Suprapubic skin (tissue), 4 donors: Measurements from ENCODE around the gene ZDHHC12. TPM values are rescaled to one million over a fixed set of nuclear protein-coding genes. Genes with fewer than 3 reads are reported as not detected.

Source experiments
- DNase-seq, 2 donors: peaks; one replicate each; pipeline ENCODE4 v3.0.0-alpha.2; 2019; ENCODE audit warnings: low spot score in 2 of 2
- H3K27ac ChIP-seq: fragments of 200-600 bp; sonication (generic); one replicate; pipeline ENCODE4 v1.5.1; 2019
- H3K27me3 ChIP-seq: fragments of 200-600 bp; sonication (generic); one replicate; pipeline ENCODE4 v1.5.1; 2019
- H3K36me3 ChIP-seq: fragments of 200-600 bp; sonication (generic); one replicate; pipeline ENCODE4 v1.5.1; 2019
- H3K4me1 ChIP-seq: fragments of 200-600 bp; sonication (generic); one replicate; pipeline ENCODE4 v1.5.1; 2019
- H3K4me3 ChIP-seq: fragments of 200-600 bp; sonication (generic); one replicate; pipeline ENCODE4 v1.5.1; 2019; ENCODE audit warnings: mild to moderate bottlenecking
- H3K9me3 ChIP-seq: fragments of 200-600 bp; sonication (generic); one replicate; pipeline ENCODE4 v1.5.1; 2019
- CTCF ChIP-seq, 2 donors: fragments of 200-600 bp in 1 of 2; fragments of 450-650 bp in 1 of 2; sonication (generic) in 1 of 2; IDR thresholded peaks; one replicate each; pipeline ENCODE4 v1.5.1; 2016 to 2019; ENCODE audit warnings: antibody characterized with exemption in 2 of 2, mild to moderate bottlenecking in 1 of 2, moderate library complexity in 1 of 2
- EP300 ChIP-seq: sonication (generic); formaldehyde crosslinking; IDR thresholded peaks from one replicate; pipeline ENCODE4 v1.6.1; 2017; ENCODE audit warnings: antibody characterized with exemption
- POLR2A ChIP-seq, 2 donors: fragments of 450-650 bp; IDR thresholded peaks; one replicate each; pipeline ENCODE4 v1.6.1; 2017; ENCODE audit warnings: antibody characterized with exemption in 2 of 2, mild to moderate bottlenecking in 2 of 2, moderate library complexity in 2 of 2
- POLR2AphosphoS5 ChIP-seq, 3 donors: sonication (generic); formaldehyde crosslinking; IDR thresholded peaks; one replicate each; pipeline ENCODE4 v1.6.1; 2017; ENCODE audit warnings: antibody characterized with exemption in 3 of 3
- WGBS: methylation state at CpG from one replicate; pipeline ENCODE4 v1.1.5; 2018; 5-methylcytosine and 5-hydroxymethylcytosine counted together
- total RNA-seq, 4 donors: library from RNA; depleted of rRNA; stranded (reverse); fragments of >200 nt; gene quantifications; one replicate each; pipeline ENCODE4 v1.1.0, GENCODE V29; 2016

The ZDHHC12 gene
- total RNA-seq, 4 donors from 2014 or later: 31.5 to 90.5 (median 75.0) TPM

- Histone ChIP-seq H3K27ac (peak overlapping the region; percentile 94), H3K4me1 (peaks cover 50% of the 10 kb centered on the region), H3K9me3 (no peaks in the 10 kb centered on the region), H3K4me3 (no peak overlapping the region), H3K36me3 (no peaks in the 10 kb centered on the region), H3K27me3 (no peaks in the 10 kb centered on the region)
- DNase-seq: no peak
- 75% methylated on average over 17 of the region's 17 CpGs for WGBS
- TF ChIP-seq CTCF (IDR thresholded peaks at IDR 0.05): no peak
- TF ChIP-seq POLR2AphosphoS5 (IDR thresholded peaks at IDR 0.05): no peak
- TF ChIP-seq EP300: no peak
- TF ChIP-seq POLR2A (IDR thresholded peaks at IDR 0.05): no peak
Observed at GRCh38 chr9:128685636-128686489, 38.1 kb downstream of the ZDHHC12 start.

- no peaks in the 10 kb centered on the region for H3K36me3 ChIP-seq
- peaks cover 44% of the 10 kb centered on the region for H3K4me1 ChIP-seq
- peak overlapping the region; percentile 70 for H3K4me3 ChIP-seq
- peak overlapping the region; percentile 94 for H3K27ac ChIP-seq
- H3K27me3 ChIP-seq: no peaks in the 10 kb centered on the region
- TF ChIP-seq EP300 (no peak), POLR2A (IDR thresholded peaks at IDR 0.05) (no peak), CTCF (IDR thresholded peaks at IDR 0.05) (no peak), POLR2AphosphoS5 (IDR thresholded peaks at IDR 0.05) (peak in 1 of 3 donors; percentile 18)
- no peaks in the 10 kb centered on the region for H3K9me3 ChIP-seq
- DNase-seq: peak; percentile 88 to 92
- WGBS: 5% methylated on average over 15 of the region's 15 CpGs
Observed at GRCh38 chr9:128684325-128685199, 39.4 kb downstream of the ZDHHC12 start.

GRCh38 chr9:128684065-128684324 lies 39.9 kb downstream of the ZDHHC12 start:
- no peak for DNase-seq
- Histone ChIP-seq H3K4me3 (peak overlapping the region; percentile 70), H3K36me3 (no peaks in the 10 kb centered on the region), H3K27ac (peak overlapping the region; percentile 94), H3K9me3 (no peaks in the 10 kb centered on the region), H3K4me1 (peaks cover 44% of the 10 kb centered on the region), H3K27me3 (no peaks in the 10 kb centered on the region)
- TF ChIP-seq POLR2AphosphoS5 (IDR thresholded peaks at IDR 0.05) (no peak), EP300 (no peak), CTCF (IDR thresholded peaks at IDR 0.05) (no peak), POLR2A (IDR thresholded peaks at IDR 0.05) (no peak)
- 0% methylated on average over 3 of the region's 3 CpGs for WGBS

GRCh38 chr9:128683340-128684064 lies 40.4 kb downstream of the ZDHHC12 start:
- Histone ChIP-seq H3K9me3 (no peaks in the 10 kb centered on the region), H3K36me3 (no peaks in the 10 kb centered on the region), H3K27me3 (no peaks in the 10 kb centered on the region), H3K4me1 (peaks cover 42% of the 10 kb centered on the region), H3K27ac (peak overlapping the region; percentile 94), H3K4me3 (peak overlapping the region; percentile 70)
- WGBS: 6% methylated on average over 21 of the region's 21 CpGs
- TF ChIP-seq EP300 (no peak), POLR2AphosphoS5 (IDR thresholded peaks at IDR 0.05) (no peak), POLR2A (IDR thresholded peaks at IDR 0.05) (no peak), CTCF (IDR thresholded peaks at IDR 0.05) (no peak)
- DNase-seq: peak; percentile 80 to 81
